RWPE2 (cell line): ENCODE data around the gene PRDX2.

Experiments used
- ATAC-seq: fragments of 200-7000 bp; cut with Tn5 transposase; 3 replicates; pipeline ENCODE4 v1.9.1; 2021; ENCODE audit warnings: low read depth
- DNase-seq: peaks from one replicate; pipeline ENCODE4 v3.0.0-alpha.2; 2020; ENCODE audit warnings: low spot score
- H3K27ac ChIP-seq: fragments of 450-650 bp; 2 replicates; pipeline ENCODE4 v1.5.1; 2017; ENCODE audit warnings: mild to moderate bottlenecking; ENCODE audit not compliant: poor library complexity, severe bottlenecking
- H3K27me3 ChIP-seq: fragments of 250-450 bp; sonication (Bioruptor Pico); 2 replicates; pipeline ENCODE4 v1.5.1; 2021; ENCODE audit warnings: mild to moderate bottlenecking, moderate library complexity; ENCODE audit not compliant: insufficient read depth, poor library complexity, severe bottlenecking
- H3K36me3 ChIP-seq: fragments of 250-450 bp; sonication (Bioruptor Pico); 2 replicates; pipeline ENCODE4 v1.5.1; 2020; ENCODE audit warnings: low read depth, mild to moderate bottlenecking, moderate library complexity
- H3K4me1 ChIP-seq: fragments of 250-450 bp; sonication (Bioruptor Pico); 2 replicates; pipeline ENCODE4 v1.5.1; 2021; ENCODE audit warnings: mild to moderate bottlenecking, moderate library complexity; ENCODE audit not compliant: insufficient read depth, poor library complexity, severe bottlenecking
- H3K4me3 ChIP-seq: fragments of 250-450 bp; sonication (Bioruptor Pico); 2 replicates; pipeline ENCODE4 v1.5.1; 2021; ENCODE audit warnings: mild to moderate bottlenecking, moderate library complexity; ENCODE audit not compliant: severe bottlenecking
- H3K9me3 ChIP-seq: fragments of 250-450 bp; sonication (Bioruptor Pico); 2 replicates; pipeline ENCODE4 v1.5.1; 2021; ENCODE audit warnings: mild to moderate bottlenecking, moderate library complexity; ENCODE audit not compliant: severe bottlenecking
- CTCF ChIP-seq: fragments of 450-650 bp; IDR thresholded peaks from one replicate; pipeline ENCODE4 v1.5.1; 2017; ENCODE audit warnings: mild to moderate bottlenecking, moderate library complexity; ENCODE audit not compliant: poor library complexity, severe bottlenecking

PRDX2 gene

DNA sequence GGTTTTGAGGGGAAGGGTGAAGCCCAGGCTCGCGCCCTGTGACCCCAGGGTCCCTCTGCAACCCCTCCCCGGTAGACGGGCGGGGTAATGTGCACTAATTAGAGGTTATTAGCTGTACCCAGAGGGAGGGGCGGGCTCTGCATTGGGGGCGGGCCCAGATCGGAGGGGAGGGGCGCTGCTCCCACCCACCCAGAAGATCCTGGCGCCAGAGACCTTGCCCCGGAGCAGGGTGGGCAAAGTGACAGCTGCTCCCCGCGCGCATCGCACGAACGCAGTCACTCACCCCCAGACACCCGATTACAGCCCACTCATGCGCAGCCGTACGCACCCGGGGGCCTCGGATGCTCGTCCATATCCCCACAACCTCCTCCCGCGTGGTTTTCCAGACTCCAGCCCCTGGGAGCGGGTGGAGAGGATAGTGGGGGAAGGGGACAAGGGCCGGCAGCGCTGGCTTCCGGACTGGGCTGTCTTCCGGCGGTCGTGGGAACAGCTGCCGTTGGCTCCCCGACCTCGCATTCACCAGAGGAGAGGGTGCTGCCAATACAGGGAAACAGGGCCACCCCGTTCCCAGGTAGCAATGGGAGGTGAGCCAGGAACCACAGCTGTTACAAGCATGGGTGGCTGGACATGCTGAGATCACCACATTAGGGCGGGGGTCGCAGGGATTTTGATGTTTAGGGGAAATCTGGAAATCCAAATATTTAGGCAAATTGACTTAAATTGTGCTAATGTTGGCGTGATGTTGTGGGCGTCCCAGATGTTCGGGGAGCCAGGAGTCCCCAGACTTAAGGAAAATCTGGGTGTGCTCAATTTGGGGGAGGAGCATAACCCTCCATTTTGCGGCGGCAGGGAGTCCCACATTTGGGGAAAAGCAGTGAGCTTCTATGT lies 23.3 kb downstream of the PRDX2 start:
- Histone ChIP-seq H3K4me1 (peaks cover 10% of the 10 kb centered on the region), H3K27me3 (no peaks in the 10 kb centered on the region), H3K36me3 (peaks cover 13% of the 10 kb centered on the region), H3K9me3 (no peaks in the 10 kb centered on the region), H3K27ac (peak overlapping the region; percentile 92), H3K4me3 (peak overlapping the region; percentile 43)
- no peak for DNase-seq
- peak; percentile 42 for ATAC-seq
- no peak for TF ChIP-seq CTCF

DNA sequence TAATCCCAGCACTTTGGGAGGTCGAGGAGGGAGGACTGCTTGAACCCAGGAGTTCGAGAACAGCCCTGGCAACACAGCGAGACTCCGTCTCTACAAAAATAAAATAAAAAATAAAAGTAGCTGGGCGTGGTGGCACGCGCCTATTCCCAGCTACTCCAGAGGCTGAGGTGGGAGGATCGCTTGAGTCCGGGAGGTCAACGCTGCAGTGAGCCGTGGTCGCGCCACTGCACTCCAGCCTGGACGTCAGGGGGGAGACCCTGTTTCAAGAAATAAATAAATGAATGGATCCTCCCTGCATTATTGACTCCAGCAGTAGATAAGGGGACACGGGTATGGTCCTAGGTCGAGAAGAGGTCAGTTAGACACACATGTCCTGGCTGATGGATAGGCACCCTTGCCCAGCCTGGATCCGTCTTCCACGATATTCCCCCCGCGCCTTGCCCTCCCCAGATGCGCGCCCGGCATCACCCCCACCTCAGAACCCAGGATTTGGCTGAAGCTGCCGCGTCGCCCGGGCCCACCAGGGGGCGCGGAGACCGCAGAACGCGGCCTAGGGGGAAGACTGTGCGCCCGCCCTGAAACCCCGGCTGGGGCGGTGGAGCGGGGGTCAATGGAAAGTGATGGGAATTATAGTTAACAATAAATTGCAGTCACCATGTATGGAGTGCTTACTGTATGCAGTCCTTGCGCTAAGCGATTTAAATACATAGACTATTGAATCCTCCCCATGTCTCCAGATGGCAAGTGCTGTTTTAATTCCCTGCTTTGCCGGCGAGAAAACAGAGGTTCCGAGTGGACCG lies 24.2 kb downstream of the PRDX2 start:
- H3K27ac ChIP-seq = peak overlapping the region; percentile 92

DNA sequence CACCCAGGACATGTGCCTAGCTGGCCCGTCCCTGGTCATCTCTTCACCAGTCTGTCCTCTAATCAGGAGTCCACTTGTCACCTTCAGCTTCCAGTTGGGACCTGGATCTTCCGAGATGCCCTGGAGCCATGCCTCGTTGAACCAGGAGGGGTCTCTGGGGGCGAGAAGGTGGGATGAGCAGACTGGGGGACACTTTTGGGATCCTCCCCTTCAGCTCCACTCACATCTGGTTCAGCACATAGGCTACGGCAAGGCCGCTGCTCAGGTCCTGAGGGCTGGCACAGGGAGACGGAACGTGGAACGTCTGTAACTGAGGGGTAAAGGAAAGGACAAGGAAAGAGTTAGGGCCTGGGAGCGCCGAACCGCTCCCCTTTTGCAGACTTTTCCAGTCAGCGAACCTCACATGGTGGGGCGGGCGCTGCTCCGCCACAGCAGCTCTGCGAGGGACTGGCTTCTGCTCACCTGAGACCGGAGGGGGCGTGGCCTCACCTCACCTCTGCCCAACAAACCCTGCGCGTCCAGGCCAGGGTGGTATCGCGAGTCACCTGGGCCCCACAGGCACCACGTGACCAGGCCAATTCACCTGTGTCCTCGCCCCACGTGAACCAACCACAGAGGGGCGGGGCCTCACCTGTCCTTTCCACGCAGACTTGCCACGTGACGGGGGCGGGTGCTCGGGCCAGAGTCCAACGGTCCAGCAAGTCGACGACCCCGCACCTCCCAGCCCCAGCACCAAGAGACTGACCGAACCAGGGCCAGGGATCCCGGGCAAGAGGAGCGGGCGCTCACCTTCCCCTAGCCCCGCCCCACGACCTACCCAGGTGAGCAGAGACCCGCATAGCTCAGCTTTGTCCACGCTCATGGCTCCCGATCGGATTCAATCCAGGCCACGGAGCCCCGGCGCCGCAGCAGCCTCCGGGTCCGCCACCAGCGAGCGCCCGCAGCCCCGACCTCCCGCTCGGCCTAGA lies 26.7 kb downstream of the PRDX2 start, which contains the start of gene HOOK2:
TSS of gene HOOK2 (minus strand) at position 965 of the 968 bp plus-strand sequence. CDS start at position 862, 103 bp downstream.
- Histone ChIP-seq H3K4me1 (peaks cover 7% of the 10 kb centered on the region), H3K4me3 (peak within 1 kb of the TSS; percentile 85), H3K27ac (peak within 1 kb of the TSS; percentile 92), H3K27me3 (no peaks in the 10 kb centered on the region), H3K36me3 (peaks cover 19% of the 10 kb centered on the region), H3K9me3 (no peaks in the 10 kb centered on the region)
- DNase-seq (peak; percentile 99), ATAC-seq (peak; percentile 65)
- no peak for TF ChIP-seq CTCF

More for the DNA sequence above, 24.2 kb downstream of the PRDX2 start:
- no peaks in the 10 kb centered on the region for H3K9me3 ChIP-seq
- peaks cover 7% of the 10 kb centered on the region for H3K4me1 ChIP-seq
- peak; percentile 38 for ATAC-seq
- H3K36me3 ChIP-seq = peaks cover 13% of the 10 kb centered on the region
- no peaks in the 10 kb centered on the region for H3K27me3 ChIP-seq
- TF ChIP-seq CTCF = peak; percentile 96
- H3K4me3 ChIP-seq = peak overlapping the region; percentile 43
- DNase-seq = no peak

- Histone ChIP-seq H3K4me1 (no peaks in the 10 kb centered on the region), H3K27me3 (no peaks in the 10 kb centered on the region), H3K36me3 (peaks cover 26% of the 10 kb centered on the region), H3K27ac (no peak overlapping the region), H3K9me3 (no peaks in the 10 kb centered on the region), H3K4me3 (no peak overlapping the region)
- peak; percentile 43 for TF ChIP-seq CTCF
- DNase-seq = no peak
- no peak for ATAC-seq
Observed at GRCh38 chr19:12773571-12773970, 28.0 kb downstream of the PRDX2 start.
